C1 segment of cervical spinal cord (tissue), 14 donors: ENCODE measurements around the gene RFC4.
A peak's percentile ranks its signal among the peaks of the same experiment; 100 is the strongest.

Experiments
- DNase-seq, 14 donors: peaks; one replicate each; lab custom pipeline; 2025; lab: John Stamatoyannopoulos, UW

Gene RFC4

GRCh38 chr3:186787642-186788481 lies 18.4 kb downstream of the RFC4 start:
- no peak for DNase-seq

GRCh38 chr3:186786922-186787321 lies 19.4 kb downstream of the RFC4 start:
- no peak for DNase-seq

GRCh38 chr3:186785495-186786018 lies 20.7 kb downstream of the RFC4 start:
- no peak for DNase-seq

- no peak for DNase-seq
These were observed 21.3 kb downstream of the RFC4 start for GRCh38 chr3:186784820-186785494.

GRCh38 chr3:186783731-186784515 lies 22.4 kb downstream of the RFC4 start:
- peak; percentile 11 to 84 (median 73) for DNase-seq

GRCh38 chr3:186783058-186783730 lies 23.1 kb downstream of the RFC4 start, which contains the start of gene EIF4A2:
EIF4A2 (plus strand) TSS chr3:186783577; CDS start chr3:186783611, 34 bp downstream.
- DNase-seq = peak; percentile 66 to 96 (median 88)

- no peak for DNase-seq
These were observed 23.7 kb downstream of the RFC4 start for GRCh38 chr3:186782542-186783057.

GRCh38 chr3:186779204-186779603 lies 27.1 kb downstream of the RFC4 start:
- DNase-seq = no peak

- DNase-seq = no peak
These were observed 30.3 kb downstream of the RFC4 start for GRCh38 chr3:186775999-186776398.

- DNase-seq = peak in 12 of 14 donors; percentile 17 to 67 (median 53)
These were observed 33.4 kb downstream of the RFC4 start for GRCh38 chr3:186772701-186773417.

- peak in 1 of 14 donors; percentile 25 for DNase-seq
These were observed 34.0 kb downstream of the RFC4 start for GRCh38 chr3:186772281-186772694.

- DNase-seq = no peak
These were observed 45.3 kb downstream of the RFC4 start for GRCh38 chr3:186760897-186761447.

- DNase-seq = no peak
These were observed 46.0 kb downstream of the RFC4 start for GRCh38 chr3:186760141-186760833.

- DNase-seq = no peak
These were observed 46.9 kb downstream of the RFC4 start for GRCh38 chr3:186759231-186759930.

GRCh38 chr3:186757686-186758220 lies 48.5 kb downstream of the RFC4 start:
- no peak for DNase-seq

- no peak for DNase-seq
These were observed 49.1 kb downstream of the RFC4 start for GRCh38 chr3:186757214-186757613.

- DNase-seq = no peak
These were observed 51.4 kb downstream of the RFC4 start for GRCh38 chr3:186754871-186755270.

- no peak for DNase-seq
These were observed 52.3 kb downstream of the RFC4 start for GRCh38 chr3:186754006-186754405.
